ENCODE results near the gene LCE4A.

The LCE4A gene

DNA sequence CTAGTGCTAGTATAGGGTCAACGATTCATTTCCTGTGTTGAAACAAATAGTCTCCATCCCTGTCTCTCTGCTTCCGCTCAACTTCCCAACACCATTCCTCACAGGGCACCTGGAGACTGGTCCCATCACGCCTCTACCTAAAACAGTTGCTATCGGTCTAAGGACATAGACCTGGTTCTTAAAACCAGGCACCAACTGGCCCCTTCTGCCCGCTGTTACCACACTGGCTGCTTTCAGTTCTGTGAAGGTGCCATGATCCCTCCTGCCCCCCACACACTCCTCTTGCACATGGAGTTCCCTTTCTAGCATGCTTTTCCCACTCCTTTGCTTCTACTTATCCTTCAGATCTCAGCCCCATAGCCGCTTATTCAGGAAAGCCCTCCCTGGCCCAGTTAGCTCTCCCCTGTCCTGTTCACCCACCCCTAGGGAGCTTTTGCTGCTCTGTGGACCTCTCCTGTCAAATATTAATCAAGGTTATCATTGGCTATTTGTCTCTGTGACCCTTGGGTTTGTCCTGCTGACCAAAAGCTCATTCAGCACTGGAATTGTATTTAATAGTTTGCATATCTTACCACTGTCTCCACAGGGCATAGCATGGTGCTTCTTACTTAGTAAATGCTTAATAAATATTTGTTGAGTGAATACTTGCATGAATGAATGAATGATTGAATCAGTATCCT, 37.9 kb downstream of the LCE4A start:
- DNase-seq = no peak

GRCh38 chr1:152747831-152748230, 39.9 kb downstream of the LCE4A start:
- no peak for DNase-seq

- no peak for DNase-seq
Observed at GRCh38 chr1:152752225-152752624, 44.3 kb downstream of the LCE4A start.

- DNase-seq = no peak
Observed at GRCh38 chr1:152753586-152753985, 45.6 kb downstream of the LCE4A start.

DNA sequence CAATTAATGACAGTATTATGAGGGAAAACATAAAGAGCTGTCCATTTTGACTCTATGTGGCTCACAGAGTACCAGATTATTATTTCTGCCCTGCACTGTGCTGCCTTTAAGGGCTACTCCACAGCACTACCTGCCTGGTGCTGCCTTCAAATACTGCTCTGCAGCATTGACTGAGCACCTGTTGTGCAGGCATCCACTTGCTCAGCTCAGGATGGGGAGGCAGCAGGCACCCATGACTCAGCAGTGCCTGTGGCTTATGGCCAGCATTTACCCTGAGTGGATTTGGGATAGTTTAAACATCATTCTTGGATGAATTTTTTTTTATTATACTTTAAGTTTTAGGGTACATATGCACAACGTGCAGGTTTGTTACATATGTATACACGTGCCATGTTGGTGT, 48.9 kb downstream of the LCE4A start:
- no peak for DNase-seq

GRCh38 chr1:152757747-152758146, 49.8 kb downstream of the LCE4A start, which contains the start of gene KPRP:
TSS of gene KPRP (plus strand) at chr1:152758025. CDS start at chr1:152759589, 1,564 bp downstream.
- DNase-seq = no peak

GRCh38 chr1:152758636-152759035, 50.7 kb downstream of the LCE4A start:
- DNase-seq = no peak

Measured in CD4-positive, alpha-beta T cell treated with Interleukin-15 for 1 hour (primary cell).